Testis (tissue), 2 donors: ENCODE measurements around the gene PSMA7.

Experiments used
- CTCF ChIP-seq, 3 experiments: fragments of 450-650 bp in 2 of 3; fragments of 200-600 bp in 1 of 3; sonication (generic) in 1 of 3; IDR thresholded peaks; one replicate each; pipeline ENCODE4 v1.5.1; 2016 to 2019; ENCODE audit warnings: antibody characterized with exemption in 3 of 3, mild to moderate bottlenecking in 2 of 3, moderate library complexity in 1 of 3
- POLR2A ChIP-seq: fragments of 450-650 bp; IDR thresholded peaks from one replicate; pipeline ENCODE4 v1.6.1; 2017; ENCODE audit warnings: antibody characterized with exemption, mild to moderate bottlenecking, moderate library complexity

GRCh38 chr20:62179162-62179504 lies 35.9 kb upstream of the PSMA7 start:
- TF ChIP-seq CTCF (IDR thresholded peaks at IDR 0.05) (no peak), POLR2A (no peak)
